DND-41 (cell line): ENCODE data around the gene PCMTD2.

Experiments used
- ATAC-seq: fragments of 200-7000 bp; cut with Tn5 transposase; 3 replicates; pipeline ENCODE4 v1.9.1; 2021; ENCODE audit warnings: low read depth; ENCODE audit not compliant: insufficient read depth
- DNase-seq: peaks from one replicate; pipeline ENCODE4 v3.0.0-alpha.2; 2020
- H2AFZ ChIP-seq: 2 replicates; pipeline ENCODE4 v1.6.0; 2012; ENCODE audit warnings: low read depth, low read length
- H3K27ac ChIP-seq: 2 replicates; pipeline ENCODE4 v1.5.1; 2012; ENCODE audit warnings: low read length, inconsistent platforms
- H3K27me3 ChIP-seq: fragments of 200-600 bp; sonication (generic); 2 replicates; pipeline ENCODE4 v1.6.0; 2012; ENCODE audit warnings: low read length, mild to moderate bottlenecking, inconsistent platforms; ENCODE audit not compliant: insufficient read depth, poor library complexity
- H3K36me3 ChIP-seq: 2 replicates; pipeline ENCODE4 v1.5.1; 2012; ENCODE audit warnings: low read length, inconsistent platforms; ENCODE audit not compliant: insufficient read depth
- H3K4me1 ChIP-seq: 2 replicates; pipeline ENCODE4 v1.5.1; 2012; ENCODE audit warnings: mild to moderate bottlenecking, low read length; ENCODE audit not compliant: insufficient read depth
- H3K4me2 ChIP-seq: 2 replicates; pipeline ENCODE4 v1.6.0; 2012; ENCODE audit warnings: mild to moderate bottlenecking, moderate library complexity, low read length, inconsistent platforms; ENCODE audit not compliant: insufficient read depth
- H3K4me3 ChIP-seq, 2 experiments: fragments of 200-600 bp in 1 of 2; shearing (Covaris generic) in 1 of 2; 2 replicates each; pipeline ENCODE4 v1.5.1; 2012 to 2016; ENCODE audit warnings: inconsistent platforms in 2 of 2, low read length in 2 of 2, mild to moderate bottlenecking in 2 of 2, low read depth in 1 of 2, moderate library complexity in 1 of 2
- H3K79me2 ChIP-seq: 2 replicates; pipeline ENCODE4 v1.6.0; 2012; ENCODE audit warnings: low read length, inconsistent platforms; ENCODE audit not compliant: insufficient read depth
- H3K9ac ChIP-seq: 2 replicates; pipeline ENCODE4 v1.6.0; 2012; ENCODE audit warnings: low read depth, mild to moderate bottlenecking, inconsistent platforms, low read length, moderate library complexity
- H3K9me3 ChIP-seq: 2 replicates; pipeline ENCODE4 v1.5.1; 2012; ENCODE audit warnings: low read length, moderate library complexity, mild to moderate bottlenecking, inconsistent platforms; ENCODE audit not compliant: insufficient read depth, severe bottlenecking
- H4K20me1 ChIP-seq: 2 replicates; pipeline ENCODE4 v1.6.0; 2012; ENCODE audit warnings: low read length; ENCODE audit not compliant: insufficient read depth
- EZH2 ChIP-seq: IDR thresholded peaks from 3 replicates; pipeline ENCODE4 v1.6.1; 2012; ENCODE audit warnings: borderline replicate concordance, low read depth, mild to moderate bottlenecking, moderate library complexity, low read length, inconsistent platforms; ENCODE audit not compliant: severe bottlenecking
- TF ChIP-seq, protein P1 (sequence below): IDR thresholded peaks from 2 replicates; pipeline ENCODE4 v1.5.1; 2012; ENCODE audit warnings: borderline replicate concordance, low read length, moderate library complexity, mild to moderate bottlenecking; ENCODE audit not compliant: poor library complexity, severe bottlenecking; ENCODE audit errors: extremely low read depth

The PCMTD2 gene

DNA sequence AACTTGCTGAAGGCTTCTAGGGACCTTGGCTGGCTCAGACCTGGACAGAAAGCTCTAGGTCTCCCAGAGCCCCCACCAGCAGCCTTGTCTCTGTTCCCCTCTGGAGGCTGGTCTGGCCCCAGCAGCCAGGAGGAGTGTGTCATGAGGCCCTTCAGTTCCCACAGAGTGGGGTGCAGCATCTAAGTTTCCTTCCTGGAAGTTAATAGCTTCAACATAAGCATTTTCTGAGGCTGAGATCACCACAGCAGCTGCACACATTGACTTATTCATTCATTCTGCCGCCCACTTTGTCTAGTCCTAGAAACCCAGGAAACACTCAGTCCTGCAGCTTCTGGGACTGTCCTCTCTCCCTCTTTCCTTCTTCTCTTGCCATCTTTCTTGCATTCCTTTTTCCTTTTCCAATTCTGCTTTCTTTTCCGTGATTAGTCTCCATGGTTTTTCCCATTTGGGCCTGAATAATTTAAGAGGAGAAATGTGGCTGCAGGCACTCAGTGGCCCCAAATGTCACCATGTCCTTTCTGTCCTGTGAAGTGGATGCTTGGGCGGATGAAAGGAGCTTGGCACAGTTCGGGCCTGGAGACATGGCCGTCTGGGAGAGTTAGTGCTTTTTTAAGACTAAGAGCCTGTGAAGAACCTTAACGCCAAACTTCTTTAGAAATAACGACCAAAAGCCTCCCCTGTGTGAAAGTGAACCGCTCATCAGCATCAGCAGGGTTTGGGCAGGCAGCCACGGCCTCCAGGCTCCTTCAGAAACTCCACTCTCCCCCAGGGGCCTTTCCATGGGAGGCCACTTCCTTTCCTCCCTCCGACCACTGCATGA, 31.0 kb upstream of the PCMTD2 start:
- H3K9me3 ChIP-seq = no peaks in the 10 kb centered on the region
- no peaks in the 10 kb centered on the region for H3K36me3 ChIP-seq
- H3K27me3 ChIP-seq = peaks cover 11% of the 10 kb centered on the region
- ATAC-seq (no peak), DNase-seq (no peak)
- peaks cover 6% of the 10 kb centered on the region; the same call in 1 of the 2 replicates for H4K20me1 ChIP-seq
- TF ChIP-seq EZH2 = no peak
- TF ChIP-seq, protein P1, sequence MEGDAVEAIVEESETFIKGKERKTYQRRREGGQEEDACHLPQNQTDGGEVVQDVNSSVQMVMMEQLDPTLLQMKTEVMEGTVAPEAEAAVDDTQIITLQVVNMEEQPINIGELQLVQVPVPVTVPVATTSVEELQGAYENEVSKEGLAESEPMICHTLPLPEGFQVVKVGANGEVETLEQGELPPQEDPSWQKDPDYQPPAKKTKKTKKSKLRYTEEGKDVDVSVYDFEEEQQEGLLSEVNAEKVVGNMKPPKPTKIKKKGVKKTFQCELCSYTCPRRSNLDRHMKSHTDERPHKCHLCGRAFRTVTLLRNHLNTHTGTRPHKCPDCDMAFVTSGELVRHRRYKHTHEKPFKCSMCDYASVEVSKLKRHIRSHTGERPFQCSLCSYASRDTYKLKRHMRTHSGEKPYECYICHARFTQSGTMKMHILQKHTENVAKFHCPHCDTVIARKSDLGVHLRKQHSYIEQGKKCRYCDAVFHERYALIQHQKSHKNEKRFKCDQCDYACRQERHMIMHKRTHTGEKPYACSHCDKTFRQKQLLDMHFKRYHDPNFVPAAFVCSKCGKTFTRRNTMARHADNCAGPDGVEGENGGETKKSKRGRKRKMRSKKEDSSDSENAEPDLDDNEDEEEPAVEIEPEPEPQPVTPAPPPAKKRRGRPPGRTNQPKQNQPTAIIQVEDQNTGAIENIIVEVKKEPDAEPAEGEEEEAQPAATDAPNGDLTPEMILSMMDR = no peak
- no peak overlapping the region for H3K4me3 ChIP-seq
- no peak overlapping the region for H3K9ac ChIP-seq
- no peak overlapping the region for H3K4me2 ChIP-seq
- no peaks in the 10 kb centered on the region for H3K79me2 ChIP-seq
- H2AFZ ChIP-seq = no peak overlapping the region
- no peaks in the 10 kb centered on the region for H3K4me1 ChIP-seq
- no peak overlapping the region for H3K27ac ChIP-seq

DNA sequence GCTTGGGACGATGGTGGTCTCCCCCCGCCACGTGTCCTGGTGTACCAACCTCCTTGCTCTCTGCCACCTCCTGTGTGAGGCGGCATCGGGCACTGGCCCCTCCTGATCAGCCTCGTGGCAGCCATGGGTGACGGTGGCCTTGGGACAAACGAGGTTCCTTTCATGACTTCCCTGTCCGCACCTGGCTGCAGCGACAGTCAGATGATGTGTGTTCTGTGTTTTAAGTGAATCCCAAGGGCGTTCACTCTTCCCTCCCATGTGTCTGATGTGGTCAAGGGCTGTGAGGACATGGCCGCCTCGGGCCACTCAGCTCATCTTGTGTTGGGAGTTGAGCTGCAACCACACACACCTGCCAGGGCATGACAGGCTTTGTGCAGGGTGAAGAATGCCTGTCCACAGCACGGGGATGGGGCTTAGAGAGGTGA, 30.4 kb upstream of the PCMTD2 start:
- Histone ChIP-seq H3K9ac (no peak overlapping the region), H3K27ac (no peak overlapping the region), H4K20me1 (peaks cover 6% of the 10 kb centered on the region; the same call in 1 of the 2 replicates), H3K9me3 (no peaks in the 10 kb centered on the region), H3K27me3 (peaks cover 11% of the 10 kb centered on the region), H3K4me3 (no peak overlapping the region), H3K4me1 (no peaks in the 10 kb centered on the region), H3K36me3 (no peaks in the 10 kb centered on the region), H3K4me2 (no peak overlapping the region), H2AFZ (no peak overlapping the region), H3K79me2 (no peaks in the 10 kb centered on the region)
- ATAC-seq (no peak), DNase-seq (no peak)
- TF ChIP-seq, protein P1 = no peak
- no peak for TF ChIP-seq EZH2

DNA sequence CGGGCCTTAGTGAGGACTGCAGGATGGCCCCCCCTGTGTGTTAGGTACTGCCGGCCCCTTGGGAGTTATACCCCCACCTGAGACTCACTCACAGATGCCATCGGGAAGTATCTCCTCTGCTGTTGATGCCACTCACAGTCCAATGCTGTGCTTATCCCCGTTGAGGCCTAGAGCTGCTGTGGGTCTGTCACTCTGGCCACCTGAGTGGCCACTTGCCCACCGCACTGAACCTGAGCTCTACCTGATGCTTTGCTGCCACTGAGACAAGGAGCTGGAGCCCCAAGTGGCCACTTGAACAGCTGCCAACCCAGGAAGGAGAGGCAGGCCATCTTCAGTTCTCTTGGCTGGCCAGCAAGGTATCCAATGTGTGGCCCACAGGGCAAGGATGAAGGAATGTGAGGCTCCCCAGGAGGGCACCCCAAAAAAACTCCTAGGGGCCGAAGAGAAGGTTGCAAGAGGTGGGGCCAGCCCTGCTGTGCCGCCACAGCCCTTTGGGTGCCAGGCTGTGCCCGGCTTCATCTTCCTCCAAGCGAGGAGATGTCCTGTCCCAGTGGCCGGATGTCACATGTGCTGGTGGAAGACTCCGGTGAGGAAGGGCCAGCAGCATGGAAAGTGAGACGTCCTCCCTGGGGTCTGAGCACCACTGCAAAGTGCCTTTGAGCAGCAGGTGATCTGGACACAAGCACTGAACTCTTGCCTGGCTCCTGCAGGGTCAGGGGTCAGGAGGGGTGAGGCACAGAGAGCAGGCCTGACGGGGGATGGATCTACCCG, 29.5 kb upstream of the PCMTD2 start:
- DNase-seq (no peak), ATAC-seq (no peak)
- no peaks in the 10 kb centered on the region for H3K79me2 ChIP-seq
- peaks cover 11% of the 10 kb centered on the region for H3K27me3 ChIP-seq
- no peak for TF ChIP-seq EZH2
- H3K36me3 ChIP-seq = no peaks in the 10 kb centered on the region
- H3K4me3 ChIP-seq = no peak overlapping the region
- no peak overlapping the region for H3K4me2 ChIP-seq
- no peaks in the 10 kb centered on the region for H3K9me3 ChIP-seq
- H3K9ac ChIP-seq = no peak overlapping the region
- H3K27ac ChIP-seq = no peak overlapping the region
- no peaks in the 10 kb centered on the region for H3K4me1 ChIP-seq
- H4K20me1 ChIP-seq = peaks cover 6% of the 10 kb centered on the region; the same call in 1 of the 2 replicates
- no peak overlapping the region for H2AFZ ChIP-seq
